ENCODE measurements around the gene TXLNG. TPM values are rescaled to one million over a fixed set of nuclear protein-coding genes. Genes with fewer than 3 reads are reported as not detected.
A peak's percentile ranks its signal among the peaks of the same experiment; 100 is the strongest.

The TXLNG gene
- total and polyA plus RNA-seq, 12 donors, result 3.6 to 6.8 (median 5.8) TPM

- intact Hi-C loops (cut with DNase I), result no loop called here
- ATAC-seq (peak in 7 of 8 donors; percentile 44 to 70 (median 59)), DNase-seq (no peak)
- Histone ChIP-seq H3K36me3 (peaks cover 0 to 7% (median 0%) of the 10 kb centered on the region in 9 donors), H3K27me3 (no peaks in the 10 kb centered on the region), H3K9me3 (no peaks in the 10 kb centered on the region), H3K4me3 (peak overlapping the region in 5 of 10 donors; percentile 36 to 45 (median 41)), H3K27ac (peak overlapping the region in 5 of 10 donors; percentile 19 to 55 (median 39)), H3K4me1 (peaks cover 0 to 14% (median 5%) of the 10 kb centered on the region in 9 donors)
- peak in 4 of 9 donors; percentile 28 to 44 (median 37) for TF ChIP-seq CTCF (IDR thresholded peaks at IDR 0.05)
These were observed 21.3 kb downstream of the TXLNG start for GRCh38 chrX:16807548-16807947.

- Histone ChIP-seq H3K27me3 (no peaks in the 10 kb centered on the region), H3K4me1 (peaks cover 0 to 14% (median 5%) of the 10 kb centered on the region in 9 donors), H3K4me3 (peak overlapping the region in 6 of 10 donors; percentile 36 to 45 (median 40)), H3K9me3 (no peaks in the 10 kb centered on the region), H3K27ac (peak overlapping the region in 5 of 10 donors; percentile 19 to 55 (median 39)), H3K36me3 (peaks cover 0 to 6% (median 0%) of the 10 kb centered on the region in 9 donors)
- 35 to 48% methylated on average over 4 of the region's 4 CpGs for WGBS, 2 donors
- TF ChIP-seq CTCF (IDR thresholded peaks at IDR 0.05), result no peak
- no peak for DNase-seq
- intact Hi-C loops (cut with DNase I), result no loop called here
- ATAC-seq, result peak in 6 of 8 donors; percentile 46 to 82 (median 72)
These were observed 21.8 kb downstream of the TXLNG start for GRCh38 chrX:16807976-16808542.

- intact Hi-C loops (cut with DNase I), result no loop called here
- TF ChIP-seq CTCF (IDR thresholded peaks at IDR 0.05), result no peak
- no peak for DNase-seq
These were observed 28.3 kb downstream of the TXLNG start for GRCh38 chrX:16814597-16814996.

GRCh38 chrX:16819634-16820033 is 33.4 kb downstream of the TXLNG start:
- no peaks in the 10 kb centered on the region for H3K4me1 ChIP-seq
- peaks cover 0 to 53% (median 0%) of the 10 kb centered on the region in 9 donors for H3K36me3 ChIP-seq
- ATAC-seq (no peak), DNase-seq (no peak)
- H3K27ac ChIP-seq, result no peak overlapping the region
- H3K27me3 ChIP-seq, result no peaks in the 10 kb centered on the region
- TF ChIP-seq CTCF (IDR thresholded peaks at IDR 0.05), result no peak
- no peak overlapping the region for H3K4me3 ChIP-seq
- 68 to 80% methylated on average over 5 of the region's 5 CpGs for WGBS, 2 donors
- no peaks in the 10 kb centered on the region for H3K9me3 ChIP-seq
- intact Hi-C loops (cut with DNase I), result loop anchor here in 3 of 10 donors (10.0 kb wide), 2 partner anchors 65 to 225 kb away; no protein-coding TSS in a partner anchor

More at GRCh38 chrX:16814597-16814996, 28.3 kb downstream of the TXLNG start:
- Histone ChIP-seq H3K27ac (no peak overlapping the region), H3K4me3 (no peak overlapping the region), H3K9me3 (no peaks in the 10 kb centered on the region), H3K27me3 (no peaks in the 10 kb centered on the region), H3K4me1 (no peaks in the 10 kb centered on the region), H3K36me3 (peaks cover 0 to 23% (median 0%) of the 10 kb centered on the region in 9 donors)
- WGBS, 2 donors, result 86 to 94% methylated on average over 1 of the region's 1 CpG
- ATAC-seq, result no peak
